ENCODE data around the gene MTCH1.

MTCH1 gene

GRCh38 chr6:36985808-36986703 is at the start of gene MTCH1:
TSS of gene MTCH1 (minus strand) at chr6:36986196. CDS start at chr6:36986173, 23 bp downstream.
- peak; percentile 86 to 89 for DNase-seq

GRCh38 chr6:37033819-37034795 is 48.1 kb upstream of the MTCH1 start:
- DNase-seq = no peak

- peak in 1 of 2 donors; percentile 40 for DNase-seq
Measured at GRCh38 chr6:37033255-37033654, 47.3 kb upstream of the MTCH1 start.

- DNase-seq = no peak
Measured at GRCh38 chr6:37032239-37032638, 46.2 kb upstream of the MTCH1 start.

GRCh38 chr6:37030599-37030998 is 44.6 kb upstream of the MTCH1 start:
- DNase-seq = no peak

- DNase-seq = peak; percentile 60 to 86
Measured at GRCh38 chr6:37029249-37029971, 43.4 kb upstream of the MTCH1 start.

- DNase-seq = no peak
Measured at GRCh38 chr6:37027811-37028469, 41.9 kb upstream of the MTCH1 start.

- no peak for DNase-seq
Measured at GRCh38 chr6:37027036-37027720, 41.2 kb upstream of the MTCH1 start.

- no peak for DNase-seq
Measured at GRCh38 chr6:37025621-37026466, 39.8 kb upstream of the MTCH1 start.

GRCh38 chr6:37024656-37025337 is 38.8 kb upstream of the MTCH1 start:
- DNase-seq = no peak

GRCh38 chr6:37022135-37022863 is 36.3 kb upstream of the MTCH1 start:
- DNase-seq = no peak

GRCh38 chr6:37021356-37022129 is 35.5 kb upstream of the MTCH1 start:
- peak; percentile 74 to 85 for DNase-seq

- DNase-seq = no peak
Measured at GRCh38 chr6:37020812-37021211, 34.8 kb upstream of the MTCH1 start.

- DNase-seq = no peak
Measured at GRCh38 chr6:37020381-37020780, 34.4 kb upstream of the MTCH1 start.

- DNase-seq = no peak
Measured at GRCh38 chr6:37019065-37019450, 33.1 kb upstream of the MTCH1 start.

GRCh38 chr6:37018198-37019064 is 32.4 kb upstream of the MTCH1 start:
- peak; percentile 89 to 90 for DNase-seq

- no peak for DNase-seq
Measured at GRCh38 chr6:37017606-37018197, 31.7 kb upstream of the MTCH1 start.

Measured in CD4-positive, alpha-beta T cell treated with Interleukin-4 for 1 hour (primary cell).